NCI-H82 treated with DMSO at 0.1 percent for 48 hours (cell line): Measurements from ENCODE around the gene PLXNA4.

ENCODE experiments used
- DNase-seq: peaks from one replicate; lab custom pipeline; 2025; ENCODE audit not compliant: unreplicated experiment; lab: John Stamatoyannopoulos, UW

PLXNA4 gene

DNA sequence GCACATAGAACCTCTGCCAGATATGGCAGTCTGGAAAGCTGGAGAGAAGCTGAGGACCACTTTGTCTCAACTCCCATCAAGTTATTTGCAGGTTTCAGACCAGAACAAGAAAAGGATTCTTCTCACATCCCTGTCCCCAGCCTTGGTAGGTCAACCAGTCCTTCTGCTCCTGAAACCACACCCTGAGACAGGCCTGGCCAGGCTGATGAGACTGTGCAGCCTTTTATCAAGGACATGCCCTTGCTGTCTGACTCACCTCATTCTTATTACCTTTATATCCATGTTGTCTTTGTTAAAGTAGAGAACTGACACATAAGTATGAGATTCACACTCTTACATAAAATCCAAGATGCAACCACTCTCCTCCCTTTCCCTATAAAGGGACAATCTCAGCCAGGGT is 354.9 kb downstream of the PLXNA4 start:
- DNase-seq, result no peak

DNA sequence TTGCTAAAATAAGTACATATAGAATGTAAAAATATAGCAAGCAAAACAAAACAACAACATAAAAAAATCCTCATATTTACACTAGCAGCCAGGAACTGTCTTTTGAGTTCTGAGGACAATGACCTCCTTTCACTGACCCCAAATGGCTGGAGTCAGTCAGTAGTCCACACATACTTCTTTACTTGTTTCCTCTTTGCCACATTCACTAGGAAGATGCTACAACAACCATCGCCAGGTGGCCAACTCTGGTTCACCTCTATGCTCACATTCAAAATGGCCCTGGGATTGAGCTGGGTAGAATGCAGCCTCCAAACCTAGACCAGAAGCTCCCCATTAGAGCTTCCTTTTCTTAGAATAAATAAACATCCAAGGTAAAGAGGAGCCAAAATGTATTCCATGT is 356.2 kb downstream of the PLXNA4 start:
- DNase-seq, result no peak

DNA sequence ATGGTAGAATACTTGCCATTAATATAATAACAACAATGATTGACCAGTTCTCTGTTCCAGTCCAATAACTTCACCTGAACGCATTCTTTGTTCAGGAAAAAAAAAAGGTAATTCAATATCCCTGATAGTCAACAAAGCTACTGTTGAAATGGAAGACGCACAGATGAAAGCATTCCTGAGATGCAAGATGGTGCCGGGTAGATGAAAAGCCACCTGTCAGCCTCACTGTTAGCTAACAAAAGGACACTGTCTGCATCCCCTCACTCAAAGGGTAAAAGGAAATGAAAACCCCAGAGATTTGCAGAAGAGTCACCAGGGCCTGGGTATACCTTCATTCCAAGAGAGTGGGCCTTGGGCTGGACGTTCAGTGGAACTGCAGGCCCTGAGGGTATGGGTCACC is 357.4 kb downstream of the PLXNA4 start:
- no peak for DNase-seq

- no peak for DNase-seq
Measured at GRCh38 chr7:132216847-132217525, 359.3 kb downstream of the PLXNA4 start.

DNA sequence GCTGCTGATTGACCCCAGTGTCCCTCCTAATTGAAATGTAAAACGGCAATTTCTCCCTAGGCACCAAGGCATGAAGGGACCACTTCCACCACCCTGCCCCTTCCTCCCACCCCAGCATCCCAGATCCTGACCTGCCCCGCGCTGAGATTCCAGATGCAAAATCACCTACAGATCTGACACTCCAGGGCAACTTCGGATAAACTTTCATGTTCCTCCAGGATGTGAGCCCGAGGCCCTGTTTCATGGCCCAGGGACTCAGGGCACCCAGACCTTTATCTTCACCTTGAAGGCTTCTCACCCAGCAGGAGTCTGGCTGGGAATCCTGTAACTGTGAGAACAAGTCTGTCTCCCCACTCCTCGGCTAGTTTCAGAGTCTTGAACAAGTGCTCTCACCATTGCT is 361.8 kb downstream of the PLXNA4 start:
- DNase-seq, result no peak

DNA sequence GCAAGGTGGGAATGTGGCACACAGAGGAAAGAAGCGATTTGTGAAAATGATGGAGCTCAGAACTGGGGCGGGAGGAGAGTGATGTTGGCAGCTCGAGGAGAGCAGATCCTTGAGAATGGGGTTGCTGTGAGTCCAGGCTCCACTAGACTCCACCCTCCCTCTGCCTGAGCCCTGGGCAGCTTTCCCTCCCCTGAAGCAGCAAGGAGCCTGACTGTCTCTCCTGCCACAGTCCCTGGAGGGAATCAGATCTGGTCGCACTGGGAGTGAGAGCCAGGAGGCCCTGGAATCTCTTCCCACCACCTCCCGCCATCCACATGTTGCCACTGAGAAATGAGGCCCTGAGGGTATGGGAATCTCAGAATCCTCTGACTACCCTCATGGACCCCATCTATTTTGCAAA is 362.7 kb downstream of the PLXNA4 start:
- no peak for DNase-seq

DNA sequence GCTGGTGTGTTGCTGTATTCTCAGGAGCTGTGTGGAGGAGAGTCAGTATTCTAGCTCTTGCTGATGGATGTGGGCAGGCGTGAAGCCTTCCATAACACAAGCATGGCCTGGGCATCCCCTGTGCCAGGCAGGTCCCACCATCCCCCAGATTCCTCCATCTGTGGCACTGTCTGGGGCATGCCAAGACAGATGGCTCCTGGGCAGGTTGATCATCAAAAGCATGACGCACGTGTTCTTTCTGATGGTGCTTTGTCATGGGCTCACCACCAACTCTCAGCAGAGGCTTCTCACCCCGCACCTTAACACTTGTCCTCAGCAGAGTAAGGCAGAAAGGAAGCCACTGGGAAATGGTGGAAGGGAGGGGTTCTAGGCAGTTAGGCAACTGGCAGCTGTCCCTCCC is 364.3 kb downstream of the PLXNA4 start:
- DNase-seq, result no peak

DNA sequence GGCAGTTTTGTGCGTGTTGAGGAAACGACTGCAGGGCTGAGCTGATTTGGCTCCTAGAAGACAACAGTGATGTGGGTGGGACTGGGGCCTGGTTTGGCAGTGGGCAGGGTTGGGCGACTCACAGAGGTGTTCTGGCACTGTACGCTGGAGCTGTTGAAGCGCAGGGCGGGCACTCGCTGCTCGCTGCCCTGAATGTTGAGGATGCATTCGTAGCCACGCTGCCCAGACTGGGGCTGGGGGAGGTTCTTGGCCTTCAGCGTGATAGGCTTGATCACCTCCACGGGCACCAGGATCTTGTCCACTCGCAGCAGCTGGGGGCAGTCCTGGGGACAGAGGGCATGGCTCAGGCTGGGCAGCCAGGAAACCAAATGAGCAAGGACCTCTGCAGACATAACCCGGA is 365.4 kb downstream of the PLXNA4 start:
- DNase-seq, result no peak

GRCh38 chr7:132207782-132208181 is 368.5 kb downstream of the PLXNA4 start:
- no peak for DNase-seq

DNA sequence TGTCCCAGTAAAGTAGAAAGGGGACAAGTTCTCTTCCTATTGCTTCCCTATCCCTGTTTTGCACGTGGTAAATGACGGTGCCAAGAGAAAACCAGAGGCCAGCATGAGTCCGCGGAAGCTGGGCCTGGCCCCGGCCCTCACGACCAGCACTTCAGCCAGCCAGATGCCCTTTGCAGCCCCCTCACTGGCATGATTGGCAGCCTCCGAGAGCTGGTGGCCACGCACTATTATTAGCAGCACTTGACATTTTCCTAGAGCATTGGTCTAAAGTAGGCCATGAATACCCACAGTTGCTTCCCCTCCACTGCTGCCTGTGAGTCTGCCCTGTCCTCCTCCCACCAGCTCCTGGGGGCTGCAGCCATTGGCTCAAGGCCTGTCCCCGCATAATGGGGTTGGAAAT is 369.1 kb downstream of the PLXNA4 start:
- DNase-seq, result no peak

GRCh38 chr7:132206594-132206993 is 369.7 kb downstream of the PLXNA4 start:
- DNase-seq, result peak; percentile 72

GRCh38 chr7:132205509-132205908 is 370.8 kb downstream of the PLXNA4 start:
- no peak for DNase-seq

GRCh38 chr7:132203021-132203420 is 373.2 kb downstream of the PLXNA4 start:
- peak; percentile 68 for DNase-seq

DNA sequence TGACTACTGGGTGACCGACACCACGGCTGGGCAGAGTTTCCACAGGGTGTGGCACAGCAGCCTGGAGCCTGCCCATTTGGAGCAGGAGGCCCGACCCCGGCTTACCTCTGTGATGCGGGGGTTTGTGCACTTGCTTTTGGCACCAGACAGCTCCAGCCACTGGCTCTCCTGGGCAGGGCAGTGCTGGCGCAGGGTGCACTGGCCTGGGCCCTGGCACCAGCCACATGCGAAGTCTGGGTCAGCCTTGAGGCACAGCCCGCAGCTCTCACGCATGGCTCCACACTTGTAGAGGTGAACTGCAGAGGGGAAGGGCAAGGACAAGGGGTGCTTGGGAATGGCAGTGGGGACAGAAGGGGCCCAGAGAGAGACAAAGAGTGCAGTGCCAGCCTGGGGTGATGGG is 373.7 kb downstream of the PLXNA4 start:
- no peak for DNase-seq

GRCh38 chr7:132200141-132200540 is 376.1 kb downstream of the PLXNA4 start:
- DNase-seq, result no peak

DNA sequence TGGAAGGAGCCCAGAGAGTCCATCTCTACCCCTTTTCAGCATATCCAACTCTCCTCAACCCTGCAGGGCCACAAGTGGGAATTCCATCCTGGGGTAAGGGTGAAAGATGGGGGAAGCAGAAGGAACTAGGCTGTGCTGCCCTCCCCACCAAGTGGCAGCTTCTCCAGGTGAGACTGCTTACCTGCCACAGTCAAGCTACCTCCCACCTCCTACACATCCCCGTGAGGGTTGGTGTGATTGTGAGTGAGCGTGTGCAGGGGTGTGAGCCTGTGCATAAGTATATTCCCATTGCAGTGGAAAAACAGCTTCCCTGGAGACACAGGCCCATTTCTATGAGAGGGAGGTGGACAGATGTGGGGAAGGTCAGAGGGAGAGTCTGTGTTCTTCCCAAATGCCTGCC is 376.6 kb downstream of the PLXNA4 start:
- no peak for DNase-seq

- no peak for DNase-seq
Measured at GRCh38 chr7:132197772-132198171, 378.5 kb downstream of the PLXNA4 start.

GRCh38 chr7:132193898-132194297 is 382.4 kb downstream of the PLXNA4 start:
- no peak for DNase-seq

- no peak for DNase-seq
Measured at GRCh38 chr7:132192809-132193208, 383.5 kb downstream of the PLXNA4 start.

- no peak for DNase-seq
Measured at GRCh38 chr7:132191418-132191817, 384.9 kb downstream of the PLXNA4 start.

- no peak for DNase-seq
Measured at GRCh38 chr7:132190683-132191082, 385.6 kb downstream of the PLXNA4 start.

GRCh38 chr7:132189881-132190280 is 386.4 kb downstream of the PLXNA4 start:
- DNase-seq, result no peak
